GM18909 (cell line): ENCODE measurements around the gene CSNK1G1.
"Not testable (repeated sequence)": the region's sequence is repeated elsewhere in the genome, so short reads cannot be mapped to it uniquely, and the experiment has no call there.

Experiments
- ATAC-seq: cut with Tn5 transposase; IDR thresholded peaks from one replicate; pipeline ENCODE4 v1.9.1; 2021; ENCODE audit warnings: mild to moderate bottlenecking; ENCODE audit not compliant: unreplicated experiment, poor library complexity

CSNK1G1 gene

DNA sequence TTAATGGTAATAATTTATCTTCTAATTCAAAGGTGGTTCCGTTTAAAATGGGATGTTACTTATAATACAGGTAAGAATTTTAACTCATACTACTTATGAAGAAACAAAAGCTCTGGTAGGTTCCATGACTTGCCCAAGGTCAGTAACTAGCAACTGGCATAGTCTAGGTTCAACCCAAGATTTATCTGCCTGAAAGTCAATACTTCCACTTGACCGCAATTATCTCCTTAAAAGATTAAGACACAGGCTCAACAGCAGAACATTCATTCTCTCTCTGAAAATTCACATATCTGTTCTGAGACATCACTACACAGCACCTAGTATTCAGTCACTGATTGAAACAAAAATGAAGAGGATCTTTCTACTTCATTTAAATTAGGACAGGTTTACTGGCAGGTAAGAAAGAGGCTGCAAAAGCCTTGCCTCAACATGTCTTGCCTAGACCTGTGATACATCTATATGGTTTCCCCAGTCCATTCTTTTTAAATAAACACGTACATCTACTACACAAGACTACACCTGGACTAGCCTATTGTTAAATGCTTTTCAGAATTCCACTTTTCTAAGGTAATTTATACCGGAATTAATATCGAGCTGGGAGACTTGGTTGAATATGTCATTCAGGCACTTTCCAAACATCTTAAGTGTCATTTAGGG lies 1.2 kb downstream of the CSNK1G1 start:
- no peak for ATAC-seq

DNA sequence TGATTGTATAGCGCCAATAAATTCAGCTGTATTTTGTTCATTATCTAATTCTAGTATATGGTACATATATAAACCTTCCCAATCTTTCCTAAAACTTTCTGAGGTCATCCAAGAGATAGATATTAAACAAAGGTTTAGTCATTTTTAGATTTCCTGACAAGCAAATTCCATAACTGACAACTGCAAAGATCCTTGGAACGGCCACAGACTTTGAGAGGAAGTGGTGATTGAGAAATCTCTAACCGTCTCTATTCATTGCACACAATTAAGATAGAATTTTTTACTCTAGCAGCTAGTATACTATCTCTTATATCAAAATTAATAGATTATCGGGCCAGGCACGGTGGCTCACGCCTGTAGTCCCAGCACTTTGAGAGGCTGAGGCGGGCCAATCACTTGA lies 4.7 kb downstream of the CSNK1G1 start:
- no peak for ATAC-seq

DNA sequence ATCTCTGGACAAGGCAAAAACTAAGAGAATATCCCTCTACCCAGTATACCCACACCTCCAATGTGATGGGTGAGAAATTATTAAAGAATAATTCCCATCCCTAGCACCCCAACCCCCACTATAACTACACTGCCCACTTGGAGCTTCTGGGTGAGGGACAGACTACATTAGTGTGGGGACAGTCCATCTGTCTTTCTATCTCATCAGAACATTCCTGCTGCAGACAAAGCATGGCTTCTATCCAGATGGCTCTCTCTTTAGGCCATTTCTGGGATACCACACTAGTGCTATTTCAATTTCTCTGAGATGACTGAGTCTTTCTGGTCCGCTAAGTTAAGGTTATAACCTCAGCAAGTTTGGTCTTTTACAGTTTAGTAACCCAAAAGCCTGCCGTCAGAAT lies 6.6 kb downstream of the CSNK1G1 start:
- ATAC-seq = no peak

DNA sequence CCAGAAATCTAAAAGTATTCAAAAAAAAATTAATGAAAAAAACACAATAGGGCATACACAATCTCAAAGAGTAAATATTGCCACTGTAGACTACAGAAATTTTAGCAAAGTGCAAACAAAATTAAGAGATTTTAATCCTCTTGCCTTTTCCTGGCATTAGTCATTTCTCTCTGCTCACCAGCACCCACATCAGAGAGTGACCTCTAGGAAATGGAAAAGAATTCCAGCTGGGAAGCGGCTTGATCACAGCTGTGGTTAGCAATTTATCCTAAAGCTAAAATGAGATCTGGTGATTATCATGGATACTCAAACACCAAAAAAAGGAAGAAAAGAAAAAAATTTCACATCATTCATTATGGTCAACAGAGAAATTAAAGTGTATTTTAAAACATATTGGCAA lies 7.5 kb downstream of the CSNK1G1 start:
- no peak for ATAC-seq

DNA sequence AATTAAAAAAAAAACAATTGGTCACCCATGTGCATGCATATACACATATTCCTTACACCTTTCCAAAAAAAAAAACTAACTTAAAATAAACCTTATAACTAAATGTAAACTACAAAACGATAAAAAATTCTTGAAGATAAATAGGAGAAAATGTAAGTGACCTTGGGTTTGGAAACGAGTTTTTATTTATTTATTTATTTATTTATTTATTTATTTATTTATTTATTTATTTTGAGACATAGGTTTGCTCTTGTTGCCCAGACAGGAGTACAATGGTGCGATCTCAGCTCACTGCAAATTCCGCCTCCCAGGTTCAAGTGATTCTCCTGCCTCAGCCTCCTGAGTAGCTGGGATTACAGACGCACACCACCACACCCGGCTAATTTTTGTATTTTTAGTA lies 9.7 kb downstream of the CSNK1G1 start:
- ATAC-seq = not testable (repeated sequence)

DNA sequence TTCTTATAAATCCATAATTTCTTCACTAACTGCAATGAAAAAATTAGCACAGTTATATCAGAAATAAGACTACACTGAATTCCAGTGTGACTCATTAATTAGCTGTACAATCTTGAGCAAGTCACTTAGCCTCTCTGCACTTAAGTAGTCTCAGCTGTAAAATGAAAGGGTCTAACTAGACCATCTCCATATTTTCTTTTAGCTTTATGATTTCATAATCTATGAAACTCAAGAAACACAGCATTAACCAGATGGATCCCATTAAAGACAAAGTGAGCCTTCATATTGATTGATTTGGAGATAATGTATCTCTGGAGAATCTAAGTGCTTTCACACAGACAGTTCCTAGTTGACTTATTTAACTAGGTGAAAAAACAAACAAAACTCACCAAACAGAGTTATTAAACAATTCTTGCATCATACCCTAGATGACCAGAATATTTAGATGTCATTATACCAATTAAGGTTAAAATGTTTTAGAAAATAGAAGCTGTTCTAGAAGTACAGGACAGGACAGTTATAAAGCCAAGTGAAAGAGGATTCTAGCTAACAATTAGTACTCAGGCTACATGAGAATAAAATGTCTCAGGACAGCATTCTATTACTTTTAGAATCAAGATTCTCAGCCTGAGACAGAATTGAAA lies 11.2 kb downstream of the CSNK1G1 start:
- ATAC-seq = no peak

DNA sequence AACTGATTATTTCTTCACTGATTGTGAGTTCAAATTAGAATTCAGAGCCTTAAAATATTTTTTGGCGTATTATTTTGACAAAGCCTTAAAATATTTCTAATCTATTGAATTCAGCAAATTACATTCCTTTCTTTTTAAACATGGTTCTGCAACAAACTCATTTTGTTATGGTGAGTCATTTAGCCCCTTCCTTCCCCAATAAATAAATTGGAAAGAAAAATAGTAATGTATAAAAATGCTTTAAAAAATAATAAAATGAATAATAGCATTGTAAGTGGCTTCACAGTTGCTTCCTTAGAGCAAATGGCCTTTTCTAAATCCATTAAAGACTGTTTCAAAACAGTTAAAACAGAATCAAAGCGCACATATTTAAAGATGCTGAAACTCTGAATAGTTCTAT lies 12.1 kb downstream of the CSNK1G1 start:
- ATAC-seq = no peak

DNA sequence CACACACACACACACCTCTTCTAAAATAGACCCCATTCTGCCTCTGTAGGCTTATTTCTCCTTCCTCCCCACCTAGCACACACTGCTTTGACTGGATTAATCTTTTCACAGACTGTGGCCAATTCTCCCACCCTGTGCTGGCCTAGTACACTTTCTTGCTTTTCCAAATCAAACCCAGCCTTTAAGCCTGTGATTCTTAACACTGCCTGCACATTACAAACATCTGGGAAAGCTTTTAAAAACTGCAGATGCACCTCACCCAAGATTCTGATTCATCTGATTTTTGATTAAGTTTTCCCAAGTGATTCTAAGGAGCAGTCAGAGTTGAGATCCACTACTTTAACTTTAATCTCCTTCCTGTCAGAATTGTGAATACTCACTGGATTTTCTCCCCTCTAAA lies 12.8 kb downstream of the CSNK1G1 start:
- no peak for ATAC-seq

DNA sequence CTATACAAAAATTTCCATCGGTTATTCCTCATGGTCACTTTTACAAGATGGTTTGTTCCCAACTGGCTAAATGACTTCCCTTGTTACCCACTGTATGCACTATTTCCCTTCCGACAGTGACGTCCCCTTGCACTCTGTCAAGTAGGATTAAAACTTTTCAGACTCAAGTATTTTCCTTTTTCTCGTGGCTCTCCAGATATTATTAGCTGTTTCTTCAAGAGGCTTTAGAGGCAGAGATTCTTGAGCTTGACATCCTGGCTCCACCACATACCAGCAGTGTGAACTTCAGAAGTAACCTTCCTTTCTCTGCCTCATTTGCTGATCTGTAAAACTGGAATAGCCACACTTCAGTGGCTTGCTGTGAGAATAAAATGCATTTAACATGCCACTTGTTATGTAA lies 14.0 kb downstream of the CSNK1G1 start:
- ATAC-seq = no peak

DNA sequence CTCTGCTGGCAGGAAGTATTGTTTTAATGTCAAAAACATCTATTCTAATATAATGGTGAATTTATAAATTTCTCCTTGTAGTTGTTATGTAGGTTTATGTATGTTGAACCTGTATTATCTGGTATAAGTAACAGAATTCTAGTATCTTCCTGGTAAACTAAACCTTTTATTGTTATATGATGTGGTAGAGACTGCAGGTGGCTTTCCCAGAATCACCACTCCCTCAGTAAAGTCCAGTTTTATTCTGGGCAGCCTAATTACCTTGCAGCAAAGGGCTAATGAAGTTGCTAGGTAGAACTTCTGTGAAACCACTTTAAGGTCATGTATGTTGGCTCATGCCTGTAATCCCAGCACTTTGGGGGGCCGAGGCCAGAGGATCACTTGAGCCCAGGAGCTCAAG lies 15.6 kb downstream of the CSNK1G1 start:
- ATAC-seq = no peak

DNA sequence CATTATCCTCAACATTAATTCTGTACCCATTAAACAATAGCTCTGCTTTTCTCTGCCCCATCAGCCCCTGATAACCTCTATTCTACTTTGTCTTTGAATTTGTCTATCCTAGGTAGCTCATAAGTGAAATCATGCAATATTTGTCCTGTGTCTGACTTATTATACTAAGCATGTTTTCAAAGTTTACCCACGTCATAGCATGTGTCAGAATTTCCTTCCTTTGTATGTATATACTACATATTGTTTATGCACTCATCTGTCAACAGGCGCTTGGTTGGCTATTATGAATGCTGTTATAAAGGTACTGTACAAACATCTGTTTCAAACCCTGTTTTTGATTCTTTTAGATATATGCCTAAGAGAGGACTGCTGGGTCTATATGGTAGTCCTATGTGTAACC lies 18.2 kb downstream of the CSNK1G1 start:
- ATAC-seq = no peak

DNA sequence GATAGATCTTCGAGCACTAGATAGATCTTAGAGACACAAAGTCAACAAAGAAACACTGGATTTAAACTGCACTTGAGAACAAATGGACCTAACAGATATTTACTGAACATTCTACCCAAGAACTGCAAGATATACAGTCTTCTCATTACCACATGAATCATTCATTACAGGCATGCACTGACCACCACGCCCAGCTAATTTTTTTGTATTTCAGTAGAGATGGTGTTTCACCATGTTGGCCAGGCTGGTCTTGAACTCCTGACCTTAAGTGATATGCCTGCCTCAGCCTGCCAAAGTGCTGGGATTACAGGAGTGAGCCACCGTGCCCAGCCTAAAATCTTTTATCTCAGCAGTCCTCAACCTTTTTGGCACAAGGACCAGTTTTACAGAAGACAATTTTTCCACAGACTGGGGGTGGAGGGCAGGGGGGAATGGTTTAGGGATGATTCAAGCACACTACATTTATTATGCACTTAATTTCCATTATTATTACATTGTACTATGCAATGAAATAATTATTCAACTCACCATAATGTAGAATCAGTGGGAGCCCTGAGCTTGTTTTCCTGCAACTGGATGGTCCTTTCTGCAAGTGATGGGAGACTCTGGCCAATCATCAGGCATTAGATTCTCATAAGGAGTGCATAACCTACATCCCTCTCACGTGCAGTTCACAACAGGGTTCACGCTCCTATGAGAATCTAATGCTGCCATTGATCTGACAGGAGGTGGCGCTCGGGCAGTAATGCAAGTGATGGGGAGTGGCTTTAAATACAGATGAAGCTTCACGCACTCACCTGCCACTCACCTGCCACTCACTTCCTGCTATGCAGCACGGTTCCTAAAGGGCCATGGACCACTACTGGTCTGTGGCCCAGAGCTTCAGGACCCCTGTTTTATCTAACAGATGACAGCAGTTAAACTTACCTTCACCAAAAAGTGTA lies 21.7 kb downstream of the CSNK1G1 start:
- no peak for ATAC-seq

DNA sequence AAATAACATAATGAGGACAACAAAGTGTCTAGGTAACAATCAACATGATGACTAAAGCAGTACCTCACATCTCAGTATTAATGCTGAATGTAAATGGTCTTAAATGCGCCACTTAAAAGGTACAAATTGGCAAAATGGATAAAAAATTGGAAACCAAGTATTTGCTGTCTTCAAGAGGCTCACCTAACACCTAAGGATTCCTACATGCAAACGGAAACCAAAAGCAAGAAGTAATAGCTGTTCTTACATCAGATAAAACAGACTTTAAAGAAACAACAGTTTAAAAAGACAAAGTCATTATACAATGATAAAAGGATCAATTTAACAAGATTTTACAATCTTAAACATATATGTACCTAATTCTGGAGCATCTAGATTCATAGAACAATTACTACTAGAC lies 22.5 kb downstream of the CSNK1G1 start:
- ATAC-seq = no peak

DNA sequence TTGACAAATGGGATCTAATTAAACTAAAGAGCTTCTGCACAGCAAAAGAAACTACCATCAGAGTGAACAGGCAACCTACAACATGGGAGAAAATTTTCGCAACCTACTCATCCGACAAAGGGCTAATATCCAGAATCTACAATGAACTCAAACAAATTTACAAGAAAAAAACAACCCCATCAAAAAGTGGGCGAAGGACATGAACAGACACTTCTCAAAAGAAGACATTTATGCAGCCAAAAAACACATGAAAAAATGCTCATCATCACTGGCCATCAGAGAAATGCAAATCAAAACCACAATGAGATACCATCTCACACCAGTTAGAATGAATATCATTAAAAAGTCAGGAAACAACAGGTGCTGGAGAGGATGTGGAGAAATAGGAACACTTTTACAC lies 24.3 kb downstream of the CSNK1G1 start:
- not testable (repeated sequence) for ATAC-seq

DNA sequence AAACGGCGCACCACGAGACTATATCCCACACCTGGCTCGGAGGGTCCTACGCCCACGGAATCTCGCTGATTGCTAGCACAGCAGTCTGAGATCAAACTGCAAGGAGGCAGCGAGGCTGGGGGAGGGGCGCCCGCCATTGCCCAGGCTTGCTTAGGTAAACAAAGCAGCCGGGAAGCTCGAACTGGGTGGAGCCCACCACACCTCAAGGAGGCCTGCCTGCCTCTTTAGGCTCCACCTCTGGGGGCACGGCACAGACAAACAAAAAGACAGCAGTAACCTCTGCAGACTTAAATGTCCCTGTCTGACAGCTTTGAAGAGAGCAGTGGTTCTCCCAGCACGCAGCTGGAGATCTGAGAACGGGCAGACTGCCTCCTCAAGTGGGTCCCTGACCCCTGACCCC lies 29.0 kb downstream of the CSNK1G1 start:
- ATAC-seq = not testable (repeated sequence)

DNA sequence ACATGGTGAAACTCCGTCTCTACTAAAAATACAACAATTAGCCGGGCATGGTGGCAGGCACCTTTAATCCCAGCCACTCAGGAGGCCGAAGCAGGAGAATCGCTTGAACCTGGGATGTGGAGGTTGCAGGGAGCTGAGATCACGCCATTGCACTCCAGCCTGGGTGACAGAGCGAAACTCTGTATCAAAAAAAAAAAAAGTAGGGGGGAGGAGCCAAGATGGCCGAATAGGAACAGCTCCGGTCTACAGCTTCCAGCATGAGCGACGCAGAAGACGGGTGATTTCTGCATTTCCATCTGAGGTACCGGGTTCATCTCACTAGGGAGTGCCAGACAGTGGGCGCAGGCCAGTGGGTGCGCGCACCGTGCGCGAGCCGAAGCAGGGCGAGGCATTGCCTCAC lies 29.5 kb downstream of the CSNK1G1 start:
- ATAC-seq = not testable (repeated sequence)

DNA sequence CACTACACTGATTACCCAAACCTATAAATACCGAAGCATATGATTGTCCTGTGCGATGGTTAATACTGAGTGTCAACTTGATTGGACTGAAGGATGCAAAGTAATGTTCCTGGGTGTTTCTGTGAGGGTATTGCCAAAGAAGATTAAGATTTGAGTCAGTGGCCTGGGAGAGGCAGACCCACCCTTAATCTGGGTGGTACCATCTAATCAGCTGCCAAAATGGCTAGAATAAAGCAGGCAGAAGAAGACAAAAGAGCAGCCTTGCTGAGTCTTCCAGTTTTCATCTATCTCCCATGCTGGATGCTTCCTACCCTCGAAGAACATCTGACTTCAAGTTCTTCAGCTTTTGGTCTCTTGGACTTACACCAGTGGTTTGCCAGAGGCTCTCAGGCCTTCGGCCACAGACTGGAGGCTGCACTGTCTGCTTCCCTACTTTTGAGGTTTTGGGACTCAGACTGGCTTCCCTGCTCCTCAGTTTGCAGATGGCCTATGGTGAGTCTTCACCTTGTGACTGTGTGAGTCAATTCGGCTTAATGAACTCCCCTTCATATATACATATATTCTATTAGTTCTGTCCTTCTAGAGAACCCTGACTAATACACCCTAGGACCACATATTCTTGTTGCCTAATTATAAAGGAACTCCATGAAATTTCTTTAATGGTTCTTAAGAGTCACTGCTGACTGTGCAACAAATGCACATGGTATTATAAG lies 31.7 kb downstream of the CSNK1G1 start:
- no peak for ATAC-seq

DNA sequence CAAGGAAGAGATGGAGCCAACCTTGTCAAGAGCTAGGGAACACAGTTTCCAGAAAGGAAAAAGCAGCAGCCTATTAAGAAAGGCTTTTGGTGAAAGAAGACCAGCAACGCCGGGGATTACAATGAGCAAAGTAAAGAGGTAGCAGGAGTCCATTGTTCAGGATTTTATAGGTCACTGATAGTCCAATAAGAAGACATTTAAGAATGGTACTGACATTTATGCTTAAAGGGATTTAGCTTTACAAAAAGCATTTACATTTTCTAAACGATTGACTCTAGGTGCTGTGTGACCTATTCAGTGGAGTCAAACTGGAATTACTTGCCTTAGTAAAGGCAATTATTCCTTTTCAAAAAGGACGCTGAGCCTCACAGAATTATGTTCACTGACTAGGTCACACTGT lies 40.8 kb downstream of the CSNK1G1 start:
- ATAC-seq = no peak

DNA sequence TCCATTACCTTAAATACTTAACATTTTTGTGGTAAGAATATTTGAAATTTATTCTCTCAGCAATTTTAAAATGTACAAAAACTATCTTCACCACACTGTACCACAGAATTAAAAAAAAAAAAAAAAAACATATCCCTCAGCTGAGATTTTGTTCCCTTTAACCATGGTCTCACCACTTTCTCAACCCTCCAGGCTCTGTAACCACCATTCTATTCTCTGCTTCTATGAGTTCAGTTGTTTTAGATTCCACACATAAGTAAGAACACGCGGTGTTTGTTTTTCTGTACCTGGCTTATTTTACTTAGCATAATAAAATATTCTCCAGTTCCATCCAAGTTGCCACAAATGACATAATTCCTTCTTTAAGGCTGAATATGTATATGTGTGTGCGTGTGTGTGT lies 41.5 kb downstream of the CSNK1G1 start:
- no peak for ATAC-seq

DNA sequence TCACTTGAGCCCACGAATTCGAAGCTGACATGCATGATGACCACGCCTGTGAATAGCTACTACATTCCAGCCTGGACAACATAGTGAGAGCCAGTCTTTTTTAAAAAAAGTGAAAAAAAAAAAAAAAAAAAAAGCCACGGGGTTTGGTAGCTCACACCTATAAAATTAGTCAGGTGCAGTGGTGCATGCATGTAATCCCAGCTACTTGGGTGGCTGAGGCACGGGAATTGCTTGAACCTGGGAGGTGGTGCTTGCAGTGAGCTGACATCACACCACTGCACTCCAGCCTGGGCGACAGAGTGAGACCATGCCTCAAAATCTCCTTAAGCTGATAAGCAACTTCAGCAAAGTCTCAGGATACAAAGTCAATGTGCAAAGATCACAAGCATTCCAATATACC lies 44.4 kb downstream of the CSNK1G1 start:
- ATAC-seq = no peak

DNA sequence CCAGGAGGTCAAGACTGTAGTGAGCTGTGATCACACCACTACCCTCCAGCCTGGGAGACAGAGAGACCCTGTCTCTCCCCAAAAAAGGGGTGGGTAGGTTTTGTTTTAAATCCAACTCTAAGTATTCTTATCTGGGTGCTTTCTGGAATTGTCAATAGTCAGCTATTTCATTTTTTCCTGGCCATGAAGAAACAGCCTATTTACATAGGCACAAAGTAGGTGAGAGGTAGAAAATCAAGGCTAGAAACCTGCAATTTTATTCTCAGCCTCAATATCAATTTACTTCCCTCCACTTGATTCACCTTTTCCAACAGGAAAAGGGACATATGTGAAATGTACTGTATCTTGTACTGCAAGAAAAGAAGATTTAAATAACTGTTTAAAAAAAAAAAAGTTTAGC lies 45.9 kb downstream of the CSNK1G1 start:
- no peak for ATAC-seq
